DLD1 (cell line): ENCODE results near the gene GOSR1.
"Not testable (repeated sequence)": the region's sequence is repeated elsewhere in the genome, so short reads cannot be mapped to it uniquely, and the experiment has no call there.

Experiments
- in situ Hi-C: cut with HindIII; loops from 2 replicates; pipeline ENCODE4 v1.10.0; 2017; ENCODE audit warnings: low sequenced_read_pairs

Gene GOSR1

DNA sequence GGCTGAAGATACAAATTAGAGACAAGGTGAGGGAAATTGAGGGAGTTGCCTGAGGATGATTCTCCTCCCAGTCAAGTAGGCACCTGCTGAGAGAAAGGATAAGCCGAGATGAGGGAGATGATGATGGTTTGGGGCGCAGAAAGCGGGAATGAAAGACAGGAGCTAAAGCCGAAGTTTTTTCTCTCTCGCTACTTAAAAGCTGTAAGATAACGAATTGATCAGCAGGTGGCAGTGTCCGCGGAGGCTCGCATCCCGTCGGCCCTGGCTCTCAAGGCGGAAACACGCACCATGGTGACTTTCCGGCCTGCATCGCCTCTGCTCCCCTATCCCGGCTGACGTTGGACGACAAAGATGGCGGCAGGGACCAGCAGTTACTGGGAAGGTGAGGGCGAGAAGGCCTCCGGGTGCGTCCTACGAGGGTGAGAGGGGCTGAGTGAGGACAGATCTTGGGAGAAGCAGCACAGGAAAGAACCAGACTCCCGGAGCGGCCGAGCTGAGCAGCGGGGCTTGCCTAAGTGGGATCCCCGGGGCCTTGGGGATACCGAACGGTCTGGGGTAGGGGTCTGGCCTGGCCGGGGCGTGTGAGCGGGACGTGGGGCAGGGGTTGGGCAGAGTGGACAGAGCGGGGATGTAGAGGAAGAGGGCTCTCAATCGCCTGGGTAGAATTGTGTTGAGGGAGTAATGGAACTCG is at the start of gene GOSR1:
Gene GOSR1, plus strand, starts transcription at position 326 of the 691 bp plus-strand sequence. Its CDS starts 26 bp downstream, at position 352.
- in situ Hi-C loops, result no loop called here

- in situ Hi-C loops, result no loop called here
Measured at GRCh38 chr17:30427611-30428010, 49.6 kb upstream of the GOSR1 start.

DNA sequence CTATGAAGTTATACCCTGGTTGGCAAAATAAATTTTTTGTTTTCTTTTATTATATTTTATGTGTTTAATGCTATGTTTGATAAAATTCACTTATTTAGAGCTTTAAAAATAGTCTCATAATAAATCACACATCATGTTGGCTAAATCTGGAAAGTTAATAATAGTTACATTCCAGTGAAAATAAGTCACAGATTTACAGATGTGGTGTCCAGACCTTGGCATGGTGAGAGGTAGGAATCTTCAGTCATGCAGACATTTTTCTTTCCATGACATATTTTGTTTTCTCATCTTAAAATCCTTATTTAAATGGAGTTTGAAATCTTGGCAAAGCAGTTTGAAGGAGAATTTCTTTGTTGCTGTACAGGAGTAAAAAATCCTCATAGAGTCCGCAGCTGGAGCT is 48.1 kb upstream of the GOSR1 start:
- in situ Hi-C loops, result no loop called here

DNA sequence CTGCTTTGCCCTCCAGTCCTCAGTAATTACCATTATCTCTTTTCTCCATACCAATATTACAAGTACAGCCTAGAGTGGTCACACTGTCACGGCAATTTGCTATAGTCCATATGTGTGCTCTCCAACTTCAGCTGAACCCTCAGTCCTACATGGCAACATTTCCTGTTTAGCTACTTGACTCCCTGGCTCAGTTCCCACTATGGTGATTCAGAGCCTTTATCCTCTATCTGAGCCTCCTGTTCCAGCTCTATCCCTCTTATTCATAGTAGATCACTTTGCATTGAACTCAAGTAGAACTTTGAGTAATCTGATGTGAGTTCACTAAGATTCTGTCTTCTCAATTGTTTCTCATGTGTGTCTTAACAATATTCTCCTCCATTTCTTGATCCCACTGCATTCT is 43.7 kb upstream of the GOSR1 start:
- in situ Hi-C loops, result no loop called here

DNA sequence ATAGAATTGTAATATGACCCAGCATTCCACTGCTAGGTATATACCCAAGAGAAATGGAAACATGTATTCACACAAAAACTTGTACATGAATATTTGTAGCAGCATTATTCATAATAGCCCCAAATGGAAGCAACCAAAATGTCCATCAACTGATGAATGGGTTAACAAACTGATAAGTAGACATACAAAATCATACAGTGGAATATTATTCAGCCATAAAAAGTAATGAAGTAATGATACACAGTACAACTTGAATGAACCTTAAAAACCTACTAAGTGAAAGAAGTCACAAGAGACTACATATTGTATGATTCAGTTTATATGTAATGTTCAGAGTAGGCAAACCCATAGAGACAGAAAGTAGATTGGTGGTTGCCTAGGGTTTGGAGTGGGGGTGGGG is 40.5 kb upstream of the GOSR1 start:
- in situ Hi-C loops, result no loop called here

DNA sequence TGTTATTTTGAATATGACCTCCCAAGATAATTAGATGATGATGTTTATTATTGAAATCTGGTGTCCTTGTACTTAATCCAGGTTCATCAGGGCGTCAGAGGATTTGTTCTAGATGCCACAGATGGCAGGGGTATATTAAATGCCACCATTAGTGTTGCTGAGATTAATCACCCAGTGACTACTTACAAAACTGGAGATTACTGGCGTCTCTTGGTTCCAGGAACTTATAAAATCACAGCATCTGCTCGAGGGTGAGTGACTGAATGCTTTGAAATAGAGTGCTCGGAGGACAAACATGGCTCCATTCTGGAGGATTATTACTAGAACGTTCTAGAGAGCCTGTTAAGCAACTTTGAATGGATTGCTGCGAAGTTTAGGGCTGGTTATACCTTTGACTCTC is 33.5 kb upstream of the GOSR1 start:
- in situ Hi-C loops, result no loop called here

DNA sequence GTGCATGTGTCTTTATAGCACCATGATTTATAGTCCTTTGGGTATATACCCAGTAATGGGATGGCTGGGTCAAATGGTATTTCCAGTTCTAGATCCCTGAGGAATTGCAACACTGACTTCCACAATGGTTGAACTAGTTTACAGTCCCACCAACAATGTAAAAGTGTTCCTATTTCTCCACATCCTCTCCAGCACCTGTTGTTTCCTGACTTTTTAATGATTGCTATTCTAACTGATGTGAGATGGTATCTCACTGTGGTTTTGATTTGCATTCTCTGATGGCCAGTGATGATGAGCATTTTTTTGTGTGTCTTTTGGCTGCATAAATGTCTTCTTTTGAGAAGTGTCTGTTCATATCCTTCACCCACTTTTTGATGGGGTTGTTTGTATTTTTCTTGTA is 30.6 kb upstream of the GOSR1 start:
- in situ Hi-C loops, result not testable (repeated sequence)

- in situ Hi-C loops, result no loop called here
Measured at GRCh38 chr17:30449480-30449879, 27.7 kb upstream of the GOSR1 start.

GRCh38 chr17:30450125-30451027 is 26.8 kb upstream of the GOSR1 start:
- in situ Hi-C loops, result no loop called here

- in situ Hi-C loops, result no loop called here
Measured at GRCh38 chr17:30454635-30455034, 22.6 kb upstream of the GOSR1 start.

DNA sequence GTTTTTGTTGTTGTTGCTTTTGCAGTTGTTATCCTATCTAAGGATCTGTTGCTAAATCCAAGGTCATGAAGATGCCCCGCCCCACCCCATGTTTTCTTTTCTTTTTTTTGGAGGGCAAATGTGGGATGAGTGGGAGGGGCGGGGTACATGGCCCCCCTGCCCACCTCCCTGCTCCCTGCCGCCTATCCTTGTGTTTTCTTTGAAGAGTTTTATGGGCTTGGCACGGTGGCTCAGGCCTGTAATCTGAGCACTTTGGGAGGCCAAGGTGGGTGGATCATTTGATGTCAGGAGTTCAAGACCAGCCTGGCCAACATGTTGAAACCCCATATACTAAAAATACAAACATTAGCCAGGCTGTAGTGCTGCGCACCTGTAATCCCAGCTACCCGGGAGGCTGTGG is 18.8 kb upstream of the GOSR1 start:
- in situ Hi-C loops, result no loop called here

GRCh38 chr17:30458797-30459413 is 18.3 kb upstream of the GOSR1 start:
- in situ Hi-C loops, result not testable (repeated sequence)

DNA sequence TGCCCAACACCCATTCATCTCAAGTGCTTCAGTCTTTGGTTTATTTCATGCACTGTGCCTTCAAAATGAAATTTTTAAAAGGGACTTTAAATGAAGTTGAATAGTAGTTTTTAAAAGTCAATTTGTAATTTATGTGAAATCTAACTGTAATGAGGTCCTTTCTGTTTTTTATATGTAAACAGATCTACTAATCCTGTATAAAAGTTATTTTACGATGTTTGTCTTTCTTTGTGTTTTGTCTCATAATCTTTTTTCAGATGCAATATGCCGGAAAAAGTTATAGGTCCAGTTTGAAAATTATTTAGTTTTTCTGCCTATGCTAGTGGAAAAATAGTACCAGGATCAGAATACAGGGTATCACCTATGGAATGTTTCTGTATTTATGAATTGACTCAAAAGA is 8.7 kb upstream of the GOSR1 start:
- in situ Hi-C loops, result no loop called here

DNA sequence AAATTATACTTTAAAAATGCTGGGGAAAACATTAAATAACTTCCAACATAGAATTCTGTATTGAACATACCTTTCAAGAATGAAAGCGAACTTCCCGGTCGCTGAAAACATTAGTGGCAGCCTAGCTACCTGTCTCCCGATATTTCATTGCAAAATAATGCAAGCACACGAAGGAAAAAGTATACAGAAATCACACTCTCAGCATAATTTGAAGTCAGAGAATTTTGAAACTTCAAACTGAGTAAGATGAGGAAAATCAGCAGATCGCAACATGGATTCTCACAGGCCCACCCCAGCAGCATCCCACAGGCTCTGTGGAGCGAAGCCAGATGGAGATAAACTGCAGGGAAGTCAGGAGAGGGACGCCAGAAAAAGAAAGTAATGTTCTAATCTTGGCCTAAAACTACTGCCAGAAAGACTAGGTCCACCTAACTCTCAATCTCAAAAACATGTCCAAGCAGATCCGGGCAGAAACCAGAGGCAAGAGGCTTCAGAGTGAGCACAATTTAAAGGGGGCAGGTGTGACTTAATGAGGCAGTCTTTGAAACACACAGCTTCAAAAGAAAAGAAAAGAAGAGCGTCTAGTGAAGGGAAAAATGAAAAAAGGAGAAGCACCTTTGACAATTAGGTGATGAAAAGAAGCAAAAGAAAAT is 4.8 kb upstream of the GOSR1 start:
- in situ Hi-C loops, result no loop called here

DNA sequence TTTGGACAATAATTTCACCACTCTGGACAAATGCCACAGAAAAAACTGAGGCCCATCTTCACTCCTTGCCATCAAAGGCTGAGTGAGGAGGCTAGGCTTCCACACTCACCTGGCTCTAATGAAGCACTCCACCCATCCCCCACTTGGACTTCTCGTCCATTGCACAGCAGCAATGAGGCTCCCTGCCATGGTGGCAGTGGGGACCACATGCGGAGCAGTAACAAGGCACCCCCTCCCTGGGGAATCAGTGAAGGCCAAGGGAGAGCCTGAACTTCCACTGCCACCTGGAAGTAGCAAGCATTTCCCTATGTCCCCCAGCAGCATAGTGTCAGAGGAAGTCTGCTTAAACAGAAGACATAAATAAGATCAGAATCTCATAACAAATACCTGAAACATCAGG is 2.0 kb upstream of the GOSR1 start:
- in situ Hi-C loops, result no loop called here

DNA sequence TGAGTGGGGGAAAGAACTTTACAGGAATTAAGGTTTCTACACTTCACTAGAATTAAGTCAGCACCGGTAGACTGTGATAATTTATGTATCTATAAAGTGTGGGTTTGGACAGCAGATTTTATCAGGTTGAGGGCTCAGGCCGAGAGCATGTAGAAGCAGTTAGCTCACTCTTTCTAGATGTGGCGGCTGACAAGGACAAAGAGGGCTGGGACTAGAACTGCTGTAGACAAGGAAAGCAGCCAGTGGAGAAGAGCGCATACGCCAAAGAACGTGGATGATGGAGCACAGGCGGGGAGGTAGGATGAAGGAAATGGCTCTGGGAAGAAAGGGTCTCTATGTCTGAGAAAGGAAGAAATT is 504 bp upstream of the GOSR1 start:
- in situ Hi-C loops, result no loop called here

DNA sequence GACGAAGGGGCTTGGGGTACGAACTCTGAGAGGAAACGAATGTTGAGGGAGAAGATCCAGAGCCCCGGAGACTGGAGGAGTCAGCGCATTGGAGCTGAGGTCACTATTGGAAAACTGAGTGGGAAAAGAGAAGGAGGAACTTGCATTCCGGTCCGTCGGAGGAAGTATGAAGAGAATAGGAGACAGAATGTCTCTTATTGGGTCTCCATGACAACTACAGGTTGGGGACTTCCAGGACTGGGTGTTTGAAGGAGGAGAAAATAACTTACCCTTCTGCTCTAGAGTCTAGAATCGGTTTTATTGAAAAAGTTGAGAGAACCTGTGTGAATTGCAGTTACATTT is 537 bp downstream of the GOSR1 start:
- in situ Hi-C loops, result no loop called here

GRCh38 chr17:30482555-30482954 is 5.3 kb downstream of the GOSR1 start:
- in situ Hi-C loops, result loop anchor here (5.0 kb wide), 1 partner anchor 135 kb away; no protein-coding TSS in a partner anchor

DNA sequence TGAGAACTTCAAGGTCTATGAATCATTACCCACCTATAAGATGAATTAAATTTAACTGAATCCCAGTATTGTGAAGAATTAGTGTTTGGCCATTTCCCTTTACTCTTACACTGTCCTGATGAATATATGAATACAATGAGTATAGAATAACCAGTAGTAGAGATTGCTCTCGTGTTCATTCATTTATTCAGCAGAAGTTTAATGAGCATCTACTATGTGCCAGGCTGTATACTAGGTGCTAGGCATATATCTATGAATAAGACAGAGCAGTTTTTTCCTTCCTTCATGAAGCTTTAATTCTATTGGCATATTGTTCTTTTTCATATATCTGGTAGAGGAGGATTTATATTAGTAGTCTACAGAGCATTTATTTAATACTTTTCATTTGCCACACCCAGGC is 6.0 kb downstream of the GOSR1 start:
- in situ Hi-C loops, result loop anchor here (5.0 kb wide), 1 partner anchor 136 kb away; no protein-coding TSS in a partner anchor

GRCh38 chr17:30493780-30494179 is 16.6 kb downstream of the GOSR1 start:
- in situ Hi-C loops, result no loop called here

DNA sequence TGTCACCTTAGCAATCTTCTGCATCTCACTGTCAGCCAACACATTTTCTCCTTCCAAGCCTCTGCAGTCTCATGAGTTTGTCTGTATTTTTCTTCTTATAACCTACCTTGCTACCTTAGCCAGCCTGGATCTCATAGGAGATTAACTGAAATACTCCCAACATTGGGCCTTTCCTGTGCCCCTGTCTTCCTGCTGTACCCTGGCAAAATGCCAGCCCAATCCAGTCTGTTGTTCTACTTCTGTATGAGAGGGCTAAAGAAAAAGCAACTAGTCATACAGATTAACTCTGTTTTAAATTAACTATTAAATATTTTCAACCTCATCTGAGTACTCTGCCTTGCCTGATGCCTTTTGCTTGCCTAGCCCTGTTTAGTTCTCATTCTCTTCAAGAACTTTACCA is 18.4 kb downstream of the GOSR1 start:
- in situ Hi-C loops, result no loop called here
